SK-N-SH treated with all-trans-retinoic acid at 6 μM for 48 hours (cell line): ENCODE data around the gene TAF3.

Experiments used
- ARNTL ChIP-seq: fragments of 450-650 bp; formaldehyde crosslinking; IDR thresholded peaks from 2 replicates; pipeline ENCODE4 v1.5.0; 2020; ENCODE audit warnings: low read depth, mild to moderate bottlenecking, moderate library complexity, borderline replicate concordance
- CSDC2 ChIP-seq: fragments of 250-450 bp; sonication (Bioruptor Pico); IDR thresholded peaks from 2 replicates; pipeline ENCODE4 v1.5.0; 2020; ENCODE audit warnings: mild to moderate bottlenecking, moderate library complexity
- GLIS3 ChIP-seq: fragments of 250-450 bp; sonication (Bioruptor Pico); IDR thresholded peaks from 2 replicates; pipeline ENCODE4 v1.5.0; 2020; ENCODE audit warnings: mild to moderate bottlenecking, moderate library complexity
- ISL1 ChIP-seq: fragments of 250-450 bp; sonication (Bioruptor Pico); IDR thresholded peaks from 2 replicates; pipeline ENCODE4 v2.1.2; 2022; ENCODE audit warnings: mild to moderate bottlenecking, moderate library complexity
- PATZ1 ChIP-seq: fragments of 250-450 bp; sonication (Bioruptor Pico); IDR thresholded peaks from 2 replicates; pipeline ENCODE4 v1.8.0; 2020; ENCODE audit warnings: mild to moderate bottlenecking, moderate library complexity, borderline replicate concordance
- POU6F1 ChIP-seq: fragments of 250-450 bp; sonication (Bioruptor Pico); IDR thresholded peaks from 2 replicates; pipeline ENCODE4 v1.8.0; 2021; ENCODE audit warnings: low read depth, mild to moderate bottlenecking, moderate library complexity, borderline replicate concordance
- PPARA ChIP-seq: fragments of 250-450 bp; sonication (Bioruptor Pico); IDR thresholded peaks from 2 replicates; pipeline ENCODE4 v1.5.0; 2020; ENCODE audit warnings: mild to moderate bottlenecking, borderline replicate concordance
- SNAI2 ChIP-seq: fragments of 250-450 bp; sonication (Bioruptor Pico); IDR thresholded peaks from 2 replicates; pipeline ENCODE4 v1.5.0; 2020; ENCODE audit warnings: mild to moderate bottlenecking, moderate library complexity
- TOX ChIP-seq: fragments of 250-450 bp; sonication (Bioruptor Pico); IDR thresholded peaks from 2 replicates; pipeline ENCODE4 v1.8.0; 2021; ENCODE audit warnings: mild to moderate bottlenecking, moderate library complexity, borderline replicate concordance
- ZFP30 ChIP-seq: fragments of 450-650 bp; formaldehyde crosslinking; IDR thresholded peaks from 2 replicates; pipeline ENCODE4 v1.5.0; 2022; ENCODE audit warnings: mild to moderate bottlenecking, moderate library complexity
- ZNF565 ChIP-seq: fragments of 450-650 bp; formaldehyde crosslinking; conservative IDR thresholded peaks from 2 replicates; pipeline ENCODE4 v1.5.0; 2020; ENCODE audit warnings: low read depth, mild to moderate bottlenecking, moderate library complexity
- ZNF70 ChIP-seq: fragments of 450-650 bp; formaldehyde crosslinking; IDR thresholded peaks from 2 replicates; pipeline ENCODE4 v1.5.0; 2020; ENCODE audit warnings: mild to moderate bottlenecking, moderate library complexity
- ZNF8 ChIP-seq: fragments of 450-650 bp; formaldehyde crosslinking; IDR thresholded peaks from 2 replicates; pipeline ENCODE4 v1.5.0; 2020; ENCODE audit warnings: mild to moderate bottlenecking, moderate library complexity
- TF ChIP-seq, protein P1 (sequence below): fragments of 250-450 bp; sonication (Bioruptor Pico); IDR thresholded peaks from 2 replicates; pipeline ENCODE4 v1.5.1; 2020; ENCODE audit warnings: low read depth, mild to moderate bottlenecking, moderate library complexity

- TF ChIP-seq PATZ1 (CRISPR knock-in tag), result no peak
- TF ChIP-seq CSDC2 (CRISPR knock-in tag), result no peak
- TF ChIP-seq GLIS3 (CRISPR knock-in tag), result no peak
- TF ChIP-seq ZFP30, result no peak
- no peak for TF ChIP-seq ZNF8
- no peak for TF ChIP-seq ZNF565 (CRISPR knock-in tag)
- no peak for TF ChIP-seq PPARA (CRISPR knock-in tag)
- TF ChIP-seq ARNTL, result no peak
- TF ChIP-seq, protein P1, sequence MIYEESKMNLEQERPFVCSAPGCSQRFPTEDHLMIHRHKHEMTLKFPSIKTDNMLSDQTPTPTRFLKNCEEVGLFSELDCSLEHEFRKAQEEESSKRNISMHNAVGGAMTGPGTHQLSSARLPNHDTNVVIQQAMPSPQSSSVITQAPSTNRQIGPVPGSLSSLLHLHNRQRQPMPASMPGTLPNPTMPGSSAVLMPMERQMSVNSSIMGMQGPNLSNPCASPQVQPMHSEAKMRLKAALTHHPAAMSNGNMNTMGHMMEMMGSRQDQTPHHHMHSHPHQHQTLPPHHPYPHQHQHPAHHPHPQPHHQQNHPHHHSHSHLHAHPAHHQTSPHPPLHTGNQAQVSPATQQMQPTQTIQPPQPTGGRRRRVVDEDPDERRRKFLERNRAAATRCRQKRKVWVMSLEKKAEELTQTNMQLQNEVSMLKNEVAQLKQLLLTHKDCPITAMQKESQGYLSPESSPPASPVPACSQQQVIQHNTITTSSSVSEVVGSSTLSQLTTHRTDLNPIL, result no peak
- TF ChIP-seq POU6F1 (CRISPR knock-in tag), result no peak
- no peak for TF ChIP-seq ZNF70 (CRISPR knock-in tag)
- no peak for TF ChIP-seq SNAI2 (CRISPR knock-in tag)
- no peak for TF ChIP-seq ISL1 (CRISPR knock-in tag)
- TF ChIP-seq TOX, result no peak
These were observed 223.1 kb downstream of the TAF3 start for GRCh38 chr10:8041284-8041991.
